Colonic mucosa (tissue), 4 donors: ENCODE measurements around the gene PRCC. TPM values are rescaled to one million over a fixed set of nuclear protein-coding genes. Genes with fewer than 3 reads are reported as not detected.

Source experiments
- DNase-seq: peaks from one replicate; pipeline ENCODE4 v3.0.0-alpha.2; 2020
- H3K27ac ChIP-seq: fragments of 200-600 bp; one replicate; pipeline ENCODE4 v1.8.0; 2021
- H3K27me3 ChIP-seq: fragments of 200-600 bp; one replicate; pipeline ENCODE4 v1.8.0; 2021
- H3K36me3 ChIP-seq: fragments of 200-600 bp; one replicate; pipeline ENCODE4 v1.8.0; 2021
- H3K4me1 ChIP-seq: fragments of 200-600 bp; one replicate; pipeline ENCODE4 v1.8.0; 2021; ENCODE audit warnings: mild to moderate bottlenecking
- H3K4me3 ChIP-seq: fragments of 200-600 bp; one replicate; pipeline ENCODE4 v1.8.0; 2021
- H3K9ac ChIP-seq, 2 donors: one replicate each; pipeline ENCODE4 v1.7.0; 2013; ENCODE audit warnings: control low read depth in 2 of 2, low read depth in 2 of 2, low read length in 2 of 2
- H3K9me3 ChIP-seq: fragments of 200-600 bp; one replicate; pipeline ENCODE4 v1.8.0; 2021
- intact Hi-C: fragments of 100-400 bp; cut with DNase I; formaldehyde crosslinking; loops from one replicate; pipeline ENCODE4 v1.14.1; 2022
- total RNA-seq, 2 donors: library from RNA; stranded (reverse); fragmentation: NEBNext Ultra II Directional in 1 of 2; extraction: Animal tissue kit (Norgen Biotek cat#: 25700) in 1 of 2; gene quantifications; one replicate each; pipeline ENCODE4 v1.2.1, GENCODE V29; 2021
- TF ChIP-seq, protein P1 (sequence below): fragments of 200-600 bp; IDR thresholded peaks from one replicate; pipeline ENCODE4 v1.8.0; 2022; ENCODE audit warnings: antibody characterized with exemption, mild to moderate bottlenecking
- donor health status: healthy.
- donor health status: DM: no; HTN: no; CAD: no.
- donor health status: DM: no; HTN: no; CAD: no.

PRCC gene
- total RNA-seq, 2 donors from 2014 or later: 57.1 to 58.7 TPM

DNA sequence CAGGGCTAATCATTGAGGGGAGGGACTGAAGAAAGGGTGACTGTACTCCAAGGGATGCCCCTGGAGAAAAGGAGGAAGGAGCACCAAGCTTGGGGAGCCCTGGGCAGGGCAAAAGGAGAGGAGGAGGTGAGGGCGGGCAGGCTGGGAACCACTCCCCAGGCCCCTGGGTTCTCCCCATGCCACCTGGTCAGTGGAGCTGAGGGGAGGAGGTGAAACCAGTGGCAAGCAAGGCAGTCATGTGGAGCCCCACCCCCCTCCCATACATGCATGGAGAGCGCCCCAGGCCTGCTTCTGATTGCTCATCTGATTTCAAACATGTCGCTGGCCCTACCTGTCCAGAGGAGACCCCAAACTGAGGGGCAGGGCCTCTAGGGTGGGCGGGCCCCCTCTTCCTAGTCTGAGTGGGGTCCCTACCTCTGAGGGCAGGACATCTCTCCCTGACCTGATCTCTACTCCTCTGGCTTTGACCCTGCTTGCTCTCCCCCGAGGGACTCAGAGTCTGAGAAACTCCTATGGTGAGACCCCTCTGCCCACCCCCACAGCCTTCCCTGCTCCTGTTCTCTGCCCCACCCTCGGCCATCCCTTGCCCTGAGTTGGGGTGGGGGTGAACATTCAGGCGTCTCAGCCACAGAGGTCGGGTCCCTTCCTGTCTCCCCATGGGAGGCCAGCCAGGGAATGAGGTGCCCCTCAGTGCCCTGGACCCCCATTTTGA, 73.0 kb downstream of the PRCC start:
- Histone ChIP-seq H3K4me1 (no peaks in the 10 kb centered on the region), H3K36me3 (no peaks in the 10 kb centered on the region), H3K4me3 (no peak overlapping the region), H3K9me3 (no peaks in the 10 kb centered on the region), H3K9ac (no peak overlapping the region), H3K27ac (no peak overlapping the region), H3K27me3 (peaks cover 20% of the 10 kb centered on the region)
- no peak for DNase-seq
- intact Hi-C loops: no loop called here
- TF ChIP-seq, protein P1, sequence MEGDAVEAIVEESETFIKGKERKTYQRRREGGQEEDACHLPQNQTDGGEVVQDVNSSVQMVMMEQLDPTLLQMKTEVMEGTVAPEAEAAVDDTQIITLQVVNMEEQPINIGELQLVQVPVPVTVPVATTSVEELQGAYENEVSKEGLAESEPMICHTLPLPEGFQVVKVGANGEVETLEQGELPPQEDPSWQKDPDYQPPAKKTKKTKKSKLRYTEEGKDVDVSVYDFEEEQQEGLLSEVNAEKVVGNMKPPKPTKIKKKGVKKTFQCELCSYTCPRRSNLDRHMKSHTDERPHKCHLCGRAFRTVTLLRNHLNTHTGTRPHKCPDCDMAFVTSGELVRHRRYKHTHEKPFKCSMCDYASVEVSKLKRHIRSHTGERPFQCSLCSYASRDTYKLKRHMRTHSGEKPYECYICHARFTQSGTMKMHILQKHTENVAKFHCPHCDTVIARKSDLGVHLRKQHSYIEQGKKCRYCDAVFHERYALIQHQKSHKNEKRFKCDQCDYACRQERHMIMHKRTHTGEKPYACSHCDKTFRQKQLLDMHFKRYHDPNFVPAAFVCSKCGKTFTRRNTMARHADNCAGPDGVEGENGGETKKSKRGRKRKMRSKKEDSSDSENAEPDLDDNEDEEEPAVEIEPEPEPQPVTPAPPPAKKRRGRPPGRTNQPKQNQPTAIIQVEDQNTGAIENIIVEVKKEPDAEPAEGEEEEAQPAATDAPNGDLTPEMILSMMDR: no peak

DNA sequence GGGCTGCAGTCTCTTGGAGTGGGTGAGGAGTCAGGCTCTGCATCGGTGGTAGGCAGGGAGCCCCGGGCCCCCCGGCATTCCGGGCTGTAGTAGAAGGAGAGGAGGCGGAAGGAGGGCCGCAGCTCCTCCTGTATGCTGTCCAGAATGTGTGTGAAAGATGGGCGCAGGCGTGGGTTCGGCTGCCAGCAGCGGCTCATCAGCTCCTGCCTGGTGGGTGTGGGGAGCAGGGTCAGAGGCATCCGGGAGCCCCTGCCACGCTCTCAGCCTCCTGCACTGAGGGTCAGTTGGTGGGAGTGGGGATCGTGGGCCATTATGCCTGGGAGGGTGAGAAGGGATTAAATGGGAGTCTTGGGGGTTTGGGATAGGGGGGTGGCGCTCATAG, 73.6 kb downstream of the PRCC start:
- Histone ChIP-seq H3K9ac (no peak overlapping the region), H3K27me3 (peaks cover 26% of the 10 kb centered on the region), H3K27ac (no peak overlapping the region), H3K4me1 (no peaks in the 10 kb centered on the region), H3K9me3 (no peaks in the 10 kb centered on the region), H3K36me3 (no peaks in the 10 kb centered on the region), H3K4me3 (no peak overlapping the region)
- intact Hi-C loops: no loop called here
- DNase-seq: no peak
- TF ChIP-seq, protein P1: no peak

DNA sequence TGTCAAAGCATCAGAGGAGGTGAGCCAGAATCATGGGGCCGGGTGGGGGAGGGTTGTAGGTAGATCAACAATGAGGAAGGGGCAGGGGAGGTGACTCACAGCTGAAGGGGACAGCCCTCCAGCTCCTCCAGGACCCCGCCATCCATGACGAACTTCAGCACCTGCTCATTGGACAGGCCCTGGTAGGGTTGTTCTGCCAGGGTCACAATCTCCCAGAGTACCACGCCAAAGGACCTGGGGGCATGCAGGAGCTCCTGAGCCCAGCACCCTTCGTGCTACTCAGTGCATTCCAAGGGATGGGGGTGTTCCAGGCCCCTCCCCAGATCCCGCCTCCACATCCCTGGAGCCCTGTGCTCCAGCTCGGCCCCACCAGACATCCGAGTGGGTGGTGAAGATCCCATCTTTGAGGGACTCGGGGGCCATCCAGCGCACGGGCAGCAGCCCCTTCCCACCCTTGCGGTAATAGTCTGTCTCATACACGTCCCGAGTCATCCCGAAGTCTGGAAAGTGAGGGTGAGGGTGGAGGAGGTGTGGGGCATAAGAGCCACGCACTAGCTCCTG, 74.0 kb downstream of the PRCC start:
- Histone ChIP-seq H3K9me3 (no peaks in the 10 kb centered on the region), H3K4me1 (no peaks in the 10 kb centered on the region), H3K27ac (no peak overlapping the region), H3K36me3 (no peaks in the 10 kb centered on the region), H3K27me3 (peaks cover 30% of the 10 kb centered on the region), H3K9ac (no peak overlapping the region), H3K4me3 (no peak overlapping the region)
- DNase-seq: no peak
- intact Hi-C loops: no loop called here
- TF ChIP-seq, protein P1: no peak

DNA sequence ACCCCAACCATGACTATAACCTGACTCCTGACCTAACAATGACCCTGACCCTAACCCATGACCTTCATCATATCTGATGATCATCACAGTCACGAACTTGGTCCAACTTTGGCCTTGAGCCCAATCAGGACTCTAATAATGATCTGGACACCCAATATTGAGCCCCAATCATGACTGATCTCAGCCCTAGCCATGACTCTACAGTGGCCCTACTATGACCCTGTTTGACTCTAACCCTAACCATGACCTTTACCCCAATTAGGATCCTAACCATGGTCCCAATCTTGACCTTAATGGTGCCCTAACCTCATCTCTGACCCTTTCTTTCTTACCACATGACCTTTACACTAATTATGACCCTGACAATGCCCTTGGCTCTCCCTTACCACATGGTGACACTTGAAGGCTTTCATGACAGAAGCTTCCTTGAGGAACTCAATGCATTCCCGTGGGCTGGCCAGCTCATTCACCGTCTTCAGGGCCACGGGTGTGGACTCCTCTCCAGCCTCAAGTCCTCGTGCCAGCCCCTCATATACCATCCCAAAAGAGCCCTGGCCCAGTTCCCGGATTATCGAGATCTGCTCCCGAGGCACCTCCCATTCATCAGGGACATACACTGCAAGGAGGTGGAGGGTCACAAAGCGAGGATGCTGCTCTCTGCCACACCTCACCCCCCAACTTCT, 75.4 kb downstream of the PRCC start:
- Histone ChIP-seq H3K27ac (no peak overlapping the region), H3K27me3 (peaks cover 39% of the 10 kb centered on the region), H3K4me3 (no peak overlapping the region), H3K4me1 (no peaks in the 10 kb centered on the region), H3K9me3 (no peaks in the 10 kb centered on the region), H3K9ac (no peak overlapping the region), H3K36me3 (no peaks in the 10 kb centered on the region)
- TF ChIP-seq, protein P1: no peak
- no peak for DNase-seq
- intact Hi-C loops: no loop called here

DNA sequence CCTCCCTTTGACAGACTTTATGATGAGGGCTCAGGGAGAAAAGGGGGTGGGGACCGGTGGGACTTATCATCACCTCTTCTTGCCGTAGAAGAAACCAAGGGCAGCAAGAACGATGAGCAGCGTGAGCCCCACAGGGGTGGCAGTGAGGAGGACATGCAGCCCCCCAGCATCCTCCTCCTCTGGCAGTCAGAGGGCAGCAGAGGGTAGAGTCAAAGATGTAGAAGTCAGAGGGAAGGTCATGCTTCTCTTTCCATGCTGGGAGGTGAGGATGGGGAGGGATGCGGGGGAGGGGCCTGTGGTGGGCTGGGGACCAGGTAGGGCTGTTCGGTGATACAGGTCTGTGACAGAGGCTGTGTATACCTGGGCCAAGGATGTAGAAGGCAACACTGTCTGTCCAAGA, 76.8 kb downstream of the PRCC start:
- no peaks in the 10 kb centered on the region for H3K36me3 ChIP-seq
- H3K4me1 ChIP-seq: no peaks in the 10 kb centered on the region
- H3K4me3 ChIP-seq: no peak overlapping the region
- intact Hi-C loops: no loop called here
- TF ChIP-seq, protein P1: no peak
- no peak overlapping the region for H3K27ac ChIP-seq
- H3K27me3 ChIP-seq: peaks cover 50% of the 10 kb centered on the region
- no peak for DNase-seq
- no peak overlapping the region for H3K9ac ChIP-seq
- H3K9me3 ChIP-seq: no peaks in the 10 kb centered on the region
